HL-60 (cell line): ENCODE measurements around the gene BIRC5.

Experiments
- DNase-seq, 2 experiments: peaks; one replicate each; pipeline ENCODE4 v3.0.0-alpha.2; 2010 to 2020; ENCODE audit warnings: low read depth in 1 of 2, low spot score in 1 of 2
- H3K27ac ChIP-seq: fragments of 250-450 bp; sonication (Bioruptor Pico); replicated peaks from 2 replicates; pipeline ENCODE4 v1.5.1; 2020; ENCODE audit warnings: mild to moderate bottlenecking, moderate library complexity
- H3K27me3 ChIP-seq: fragments of 250-450 bp; sonication (Bioruptor Pico); 2 replicates; pipeline ENCODE4 v1.5.1; 2021; ENCODE audit warnings: mild to moderate bottlenecking, moderate library complexity; ENCODE audit not compliant: insufficient read depth, poor library complexity, severe bottlenecking
- H3K4me3 ChIP-seq: replicated peaks from 2 replicates; pipeline ENCODE4 v1.5.1; 2011; ENCODE audit warnings: mild to moderate bottlenecking, control low read depth, low read length; ENCODE audit not compliant: insufficient read depth
- GABPA ChIP-seq: IDR thresholded peaks from 2 replicates; pipeline ENCODE4 v1.6.1; 2012; ENCODE audit warnings: low read depth
- POLR2AphosphoS5 ChIP-seq: IDR thresholded peaks from 2 replicates; pipeline ENCODE4 v1.6.1; 2012; ENCODE audit warnings: low read depth
- REST ChIP-seq: IDR thresholded peaks from 2 replicates; pipeline ENCODE4 v1.6.1; 2012; ENCODE audit warnings: low read depth; ENCODE audit not compliant: insufficient replicate concordance
- SPI1 ChIP-seq: IDR thresholded peaks from 2 replicates; pipeline ENCODE4 v1.6.1; 2012; ENCODE audit warnings: low read depth, mild to moderate bottlenecking, borderline replicate concordance
- TF ChIP-seq, protein P1 (sequence below): IDR thresholded peaks from one replicate; pipeline ENCODE4 v1.5.1; 2011; ENCODE audit warnings: low read length, control low read depth, inconsistent platforms; ENCODE audit not compliant: insufficient read depth

Gene BIRC5

GRCh38 chr17:78265121-78265520, 51.1 kb downstream of the BIRC5 start:
- Histone ChIP-seq H3K4me3 (no peak overlapping the region), H3K27me3 (no peaks in the 10 kb centered on the region), H3K27ac (no peak overlapping the region)
- no peak for TF ChIP-seq POLR2AphosphoS5
- no peak for TF ChIP-seq GABPA
- TF ChIP-seq REST, result no peak
- no peak for TF ChIP-seq SPI1
- TF ChIP-seq, protein P1, sequence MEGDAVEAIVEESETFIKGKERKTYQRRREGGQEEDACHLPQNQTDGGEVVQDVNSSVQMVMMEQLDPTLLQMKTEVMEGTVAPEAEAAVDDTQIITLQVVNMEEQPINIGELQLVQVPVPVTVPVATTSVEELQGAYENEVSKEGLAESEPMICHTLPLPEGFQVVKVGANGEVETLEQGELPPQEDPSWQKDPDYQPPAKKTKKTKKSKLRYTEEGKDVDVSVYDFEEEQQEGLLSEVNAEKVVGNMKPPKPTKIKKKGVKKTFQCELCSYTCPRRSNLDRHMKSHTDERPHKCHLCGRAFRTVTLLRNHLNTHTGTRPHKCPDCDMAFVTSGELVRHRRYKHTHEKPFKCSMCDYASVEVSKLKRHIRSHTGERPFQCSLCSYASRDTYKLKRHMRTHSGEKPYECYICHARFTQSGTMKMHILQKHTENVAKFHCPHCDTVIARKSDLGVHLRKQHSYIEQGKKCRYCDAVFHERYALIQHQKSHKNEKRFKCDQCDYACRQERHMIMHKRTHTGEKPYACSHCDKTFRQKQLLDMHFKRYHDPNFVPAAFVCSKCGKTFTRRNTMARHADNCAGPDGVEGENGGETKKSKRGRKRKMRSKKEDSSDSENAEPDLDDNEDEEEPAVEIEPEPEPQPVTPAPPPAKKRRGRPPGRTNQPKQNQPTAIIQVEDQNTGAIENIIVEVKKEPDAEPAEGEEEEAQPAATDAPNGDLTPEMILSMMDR, result no peak
- no peak for DNase-seq

DNA sequence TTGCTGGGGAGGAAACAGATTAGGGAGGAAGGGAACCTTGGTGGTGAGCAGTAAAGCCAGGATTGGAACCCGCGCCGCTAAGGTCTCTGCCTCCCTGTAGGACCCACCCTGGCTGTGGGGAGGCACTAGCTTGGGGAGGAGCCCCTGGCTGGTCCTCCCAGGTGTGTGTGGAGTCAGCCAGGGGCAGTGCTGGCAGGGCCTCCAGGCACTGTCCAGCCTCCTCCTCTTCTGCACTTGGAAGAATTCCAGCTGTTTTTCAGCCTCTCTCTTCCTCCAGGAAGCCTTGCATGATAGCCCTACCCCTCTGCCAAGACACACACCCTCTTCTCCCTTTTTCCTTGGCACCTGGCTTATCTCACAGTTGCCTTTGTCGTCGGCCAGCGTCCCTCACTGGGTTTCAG, 52.2 kb downstream of the BIRC5 start:
- Histone ChIP-seq H3K4me3 (no peak overlapping the region), H3K27ac (no peak overlapping the region), H3K27me3 (no peaks in the 10 kb centered on the region)
- TF ChIP-seq REST, result no peak
- DNase-seq, result no peak

GRCh38 chr17:78266771-78267170, 52.7 kb downstream of the BIRC5 start:
- TF ChIP-seq GABPA (no peak), REST (no peak), SPI1 (no peak), POLR2AphosphoS5 (no peak)
- TF ChIP-seq, protein P1, result no peak
- no peaks in the 10 kb centered on the region for H3K27me3 ChIP-seq
- H3K27ac ChIP-seq, result no peak overlapping the region
- no peak for DNase-seq
- H3K4me3 ChIP-seq, result no peak overlapping the region
